ENCODE data around the gene SPCS2.

- TF ChIP-seq CTCF (IDR thresholded peaks at IDR 0.05 in 8 of 11, conservative IDR thresholded peaks at IDR 0.05 in 3 of 11) (no peak), POLR2AphosphoS5 (IDR thresholded peaks at IDR 0.05) (no peak), POLR2A (IDR thresholded peaks at IDR 0.05) (no peak)
Observed at GRCh38 chr11:75028321-75028720, 79.3 kb downstream of the SPCS2 start.
